ENCODE results near the gene CES5A.

DNA sequence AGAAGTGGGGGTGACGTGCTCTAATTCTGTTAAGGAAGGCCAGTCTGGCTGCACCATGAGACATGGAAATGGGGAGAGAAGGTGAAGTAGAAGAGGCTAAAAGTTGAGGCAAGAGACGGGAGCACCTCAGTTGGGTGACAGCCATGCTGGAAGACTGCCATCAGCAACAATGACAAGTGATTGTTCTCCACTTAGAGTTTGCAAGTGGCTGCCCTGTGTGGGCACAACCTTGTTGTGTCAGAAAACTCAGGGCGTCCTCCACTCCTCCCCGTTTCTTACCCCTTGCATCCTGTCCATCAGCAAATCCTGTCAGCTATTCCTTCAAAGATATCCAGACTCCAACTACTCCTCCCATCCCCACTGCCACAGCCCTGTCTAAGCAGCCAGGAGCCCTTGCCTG is 59.9 kb downstream of the CES5A start:
- TF ChIP-seq CEBPB (IDR thresholded peaks at IDR 0.05) (no peak), EGR1 (IDR thresholded peaks at IDR 0.05) (no peak), MAX (IDR thresholded peaks at IDR 0.05) (no peak), TAF1 (IDR thresholded peaks at IDR 0.05; ENCODE audit: low read depth) (no peak), EP300 (IDR thresholded peaks at IDR 0.05; ENCODE audit: borderline replicate concordance) (no peak), REST (IDR thresholded peaks at IDR 0.05; ENCODE audit: low read depth) (no peak), ZBTB7A (IDR thresholded peaks at IDR 0.05; ENCODE audit: low read depth) (no peak), YY1 (IDR thresholded peaks at IDR 0.05; ENCODE audit: low read depth) (no peak), NFIC (IDR thresholded peaks at IDR 0.05) (no peak), RAD21 (IDR thresholded peaks at IDR 0.05; ENCODE audit: low read depth) (no peak)

All from Ishikawa (cell line).